HG03066 (cell line): ENCODE data around the gene ATXN3.

Source experiments
- ATAC-seq: cut with Tn5 transposase; IDR thresholded peaks from one replicate; pipeline ENCODE4 v1.9.1; 2021; ENCODE audit warnings: low read depth; ENCODE audit not compliant: unreplicated experiment

ATXN3 gene

DNA sequence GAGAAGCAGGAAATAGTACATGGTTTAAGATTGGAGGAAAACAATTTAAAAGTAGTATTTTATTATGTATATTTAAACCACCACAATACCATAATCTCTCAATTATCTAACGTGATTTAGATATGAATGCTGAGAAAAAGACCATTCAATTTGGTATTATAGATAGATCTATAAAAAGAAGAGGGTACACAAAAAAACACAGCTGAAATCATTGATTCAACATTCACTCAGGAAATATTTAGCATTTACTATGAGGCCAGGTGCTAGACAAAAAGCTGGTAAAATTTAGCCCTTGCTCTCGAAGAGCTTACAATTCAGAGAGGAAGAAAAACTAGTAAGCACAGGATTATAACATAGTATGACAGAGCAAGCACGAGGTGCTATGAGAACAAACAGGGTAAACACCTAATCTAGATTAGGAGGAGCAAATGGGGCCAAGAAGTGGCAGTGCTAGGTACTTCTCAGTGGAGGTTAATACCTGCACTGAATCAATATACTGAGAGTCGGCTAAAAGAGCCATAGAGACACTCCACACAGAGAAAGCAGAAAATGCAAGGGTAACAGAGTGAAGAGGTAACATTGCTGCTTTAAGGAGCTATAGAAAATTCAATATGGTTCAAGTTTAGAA lies 94.1 kb downstream of the ATXN3 start:
- no peak for ATAC-seq

DNA sequence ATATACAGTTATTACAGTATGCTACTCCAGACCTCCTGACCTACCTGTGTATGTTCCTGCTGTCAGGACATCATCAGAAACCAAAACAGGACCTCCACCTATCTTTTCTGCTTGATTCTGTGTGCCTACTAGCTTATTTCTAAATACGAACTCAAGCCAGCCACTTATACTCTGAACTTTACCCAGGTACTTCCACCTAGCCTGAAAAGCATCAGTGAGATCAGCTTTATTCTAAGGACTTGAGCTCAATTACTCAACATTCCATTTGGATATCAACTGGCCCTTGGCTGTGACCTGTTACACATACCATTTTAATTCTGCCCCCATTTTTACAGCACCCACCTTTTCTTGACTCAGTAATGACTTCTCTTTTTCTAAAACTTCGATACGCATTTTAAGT lies 95.7 kb downstream of the ATXN3 start:
- no peak for ATAC-seq

DNA sequence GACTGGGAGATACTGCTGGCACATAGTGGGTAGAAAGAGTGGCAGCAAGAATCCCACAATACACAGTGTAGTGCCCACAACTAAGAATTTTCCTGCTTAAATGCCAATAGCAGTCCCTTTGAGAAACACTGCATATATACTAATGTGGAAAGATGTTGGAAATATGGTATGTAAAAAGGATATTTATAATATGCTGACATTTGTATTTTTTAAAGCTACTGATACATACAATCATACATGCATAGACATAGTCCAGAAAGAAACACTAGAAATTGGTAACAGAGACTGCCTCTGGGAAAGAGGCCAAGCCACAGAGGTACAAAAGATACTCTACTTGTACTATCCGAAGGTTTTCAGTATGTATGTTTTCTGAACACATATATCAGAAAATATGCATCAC lies 96.8 kb downstream of the ATXN3 start:
- no peak for ATAC-seq
